Epidermal melanocyte (primary cell): ENCODE measurements around the gene CREB1.
"Not testable (repeated sequence)": the region's sequence is repeated elsewhere in the genome, so short reads cannot be mapped to it uniquely, and the experiment has no call there.

Experiments
- DNase-seq: peaks from one replicate; pipeline ENCODE4 v3.0.0; 2011; ENCODE audit warnings: low spot score; ENCODE audit not compliant: insufficient read length

Gene CREB1

GRCh38 chr2:207529330-207530159, at the start of gene CREB1:
Gene CREB1, plus strand, starts transcription at chr2:207529962. Its CDS starts 25,674 bp downstream, at chr2:207555636.
- DNase-seq: peak; percentile 87

- DNase-seq: no peak
These were observed 49.2 kb upstream of the CREB1 start for GRCh38 chr2:207480521-207481040.

GRCh38 chr2:207481924-207482323, 47.8 kb upstream of the CREB1 start:
- no peak for DNase-seq

- no peak for DNase-seq
These were observed 47.1 kb upstream of the CREB1 start for GRCh38 chr2:207482630-207483029.

DNA sequence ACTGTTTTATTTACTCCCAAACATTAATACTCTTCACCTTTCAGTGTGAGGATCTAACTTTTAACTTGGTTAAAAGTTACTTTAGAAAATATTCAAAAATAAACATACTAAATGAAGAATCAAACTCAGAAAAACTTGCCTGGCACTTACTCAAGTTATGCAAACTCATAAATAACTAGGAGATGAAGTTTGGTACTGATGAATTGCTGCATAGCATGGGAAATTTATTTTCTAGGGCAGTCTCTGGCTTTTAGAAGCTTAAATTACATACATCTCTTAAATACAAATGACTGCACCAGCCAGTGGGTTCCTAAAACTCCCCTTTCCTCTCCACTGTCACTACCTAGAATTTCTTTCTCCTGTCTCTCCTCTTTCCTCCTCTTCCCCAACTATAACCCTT, 46.7 kb upstream of the CREB1 start:
- DNase-seq: no peak

DNA sequence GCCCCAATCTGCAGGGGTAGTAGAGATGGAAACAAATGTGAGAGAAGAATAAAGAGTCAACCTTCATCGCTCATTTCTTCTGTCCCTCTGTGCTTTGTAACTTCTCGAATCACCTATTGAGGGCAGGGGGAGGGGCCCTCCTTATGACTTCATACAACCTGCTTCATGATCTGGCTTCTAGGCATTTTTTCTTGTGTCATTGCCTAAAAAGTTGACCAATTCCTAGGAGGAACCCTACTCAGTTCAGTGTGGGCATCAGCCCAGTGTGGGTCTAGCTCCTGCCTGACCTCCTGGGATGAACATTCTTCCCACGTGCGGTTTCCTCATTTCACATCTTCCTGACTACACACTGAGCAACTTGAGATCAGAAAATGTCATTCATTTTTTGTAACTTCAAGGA, 46.3 kb upstream of the CREB1 start:
- DNase-seq: no peak

DNA sequence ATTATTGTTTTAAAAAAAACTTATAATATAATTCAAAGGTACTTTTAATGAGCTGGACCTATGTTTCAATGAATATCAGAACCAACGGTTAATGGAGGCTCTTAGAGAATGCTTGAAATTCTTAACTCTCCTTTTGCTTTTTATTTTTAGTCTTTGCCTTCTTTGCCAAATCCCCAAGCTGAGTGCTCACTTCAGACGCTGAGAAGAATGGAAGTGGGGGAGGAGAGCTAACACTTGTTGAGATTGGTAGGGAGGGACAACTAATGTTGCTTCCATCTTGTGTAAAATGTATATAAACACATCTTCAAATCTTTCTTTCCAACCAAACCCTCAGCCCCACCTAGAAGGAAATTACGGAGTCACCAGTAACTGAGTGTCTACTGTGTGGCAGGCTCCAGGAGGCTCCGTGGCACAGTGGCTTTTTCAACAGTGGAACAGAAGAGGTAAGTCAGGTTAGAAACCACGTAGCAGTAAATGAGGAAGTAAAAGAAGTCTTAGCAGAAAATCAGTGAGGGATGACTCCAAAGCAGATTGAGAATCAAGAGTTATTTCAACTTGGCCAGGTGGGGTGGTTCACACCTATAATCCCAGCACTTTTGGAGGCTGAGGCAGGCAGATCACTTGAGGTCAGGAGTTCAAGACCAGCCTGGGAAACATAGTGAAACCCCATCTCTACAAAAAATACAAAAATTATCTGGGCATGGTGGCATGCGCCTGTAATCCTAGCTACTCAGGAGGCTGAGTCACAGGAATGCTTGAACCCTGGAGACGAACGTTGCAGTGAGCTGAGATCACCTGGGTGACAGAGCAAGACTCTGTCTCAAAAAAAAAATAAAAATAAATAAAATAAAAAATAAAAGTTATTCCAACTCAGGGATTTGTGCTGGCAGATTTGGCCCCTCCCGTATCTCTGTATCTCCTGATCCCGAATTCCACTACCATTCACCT, 45.0 kb upstream of the CREB1 start:
- DNase-seq: no peak

- DNase-seq: peak; percentile 48
These were observed 42.0 kb upstream of the CREB1 start for GRCh38 chr2:207487650-207488311.

DNA sequence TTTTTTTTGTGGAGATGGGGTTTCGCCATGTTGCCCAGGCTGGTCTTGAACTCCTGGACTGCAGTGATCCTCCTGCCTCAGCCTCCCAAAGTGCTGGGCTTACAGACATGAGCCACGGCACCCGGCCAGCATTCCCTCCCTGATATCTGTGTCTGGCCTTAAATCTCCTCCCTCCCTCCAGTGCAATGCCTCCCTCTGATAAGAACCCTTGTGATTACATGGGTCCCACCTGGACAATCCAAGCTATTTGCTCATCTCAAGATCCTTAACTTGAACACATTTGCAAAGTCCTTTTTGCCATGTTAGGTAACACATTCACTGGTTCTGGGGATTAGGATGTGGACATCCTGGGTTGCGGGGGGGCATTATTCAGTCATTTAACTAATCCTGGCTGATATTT, 40.5 kb upstream of the CREB1 start:
- no peak for DNase-seq

- no peak for DNase-seq
These were observed 39.3 kb upstream of the CREB1 start for GRCh38 chr2:207490441-207490840.

- DNase-seq: no peak
These were observed 38.7 kb upstream of the CREB1 start for GRCh38 chr2:207491086-207491485.

DNA sequence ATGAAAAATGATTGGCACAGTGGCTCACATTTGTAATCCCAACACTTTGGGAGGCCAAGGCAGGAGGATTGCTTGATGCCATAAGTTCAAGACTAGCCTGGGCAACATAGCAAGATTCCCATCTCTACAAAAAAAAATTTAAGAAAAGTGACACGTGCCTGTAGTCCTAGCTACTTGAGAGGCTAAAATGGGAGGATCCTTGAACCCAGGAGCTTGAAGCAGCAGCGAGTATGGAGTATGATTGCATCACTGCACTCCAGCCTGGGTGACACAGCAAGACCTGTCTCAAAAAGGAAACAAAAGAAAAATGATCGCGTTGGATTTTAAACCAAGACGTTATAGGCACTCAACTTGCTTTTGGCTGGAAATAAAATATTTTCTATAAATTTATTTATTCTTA, 37.8 kb upstream of the CREB1 start:
- DNase-seq: no peak

- no peak for DNase-seq
These were observed 37.3 kb upstream of the CREB1 start for GRCh38 chr2:207492461-207492860.

DNA sequence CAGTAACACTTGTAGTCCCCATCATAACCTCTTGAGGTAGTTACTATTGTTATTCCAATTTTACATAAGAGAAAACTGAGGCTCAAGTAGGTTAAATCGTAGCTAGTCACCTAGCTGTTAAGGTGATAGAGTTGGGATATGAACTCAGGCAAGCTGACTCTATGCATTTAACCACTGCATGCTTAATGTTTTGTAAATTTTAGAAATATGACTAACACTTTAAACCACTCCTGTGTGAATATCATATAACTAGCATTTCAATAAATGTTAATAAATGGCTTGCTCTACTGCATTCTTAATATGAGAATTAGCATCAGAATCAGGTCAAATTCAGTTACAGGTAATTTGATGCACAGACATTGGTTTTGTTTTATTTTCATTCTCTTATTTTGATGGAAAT, 35.6 kb upstream of the CREB1 start:
- no peak for DNase-seq

- DNase-seq: not testable (repeated sequence)
These were observed 32.8 kb upstream of the CREB1 start for GRCh38 chr2:207496936-207497335.

DNA sequence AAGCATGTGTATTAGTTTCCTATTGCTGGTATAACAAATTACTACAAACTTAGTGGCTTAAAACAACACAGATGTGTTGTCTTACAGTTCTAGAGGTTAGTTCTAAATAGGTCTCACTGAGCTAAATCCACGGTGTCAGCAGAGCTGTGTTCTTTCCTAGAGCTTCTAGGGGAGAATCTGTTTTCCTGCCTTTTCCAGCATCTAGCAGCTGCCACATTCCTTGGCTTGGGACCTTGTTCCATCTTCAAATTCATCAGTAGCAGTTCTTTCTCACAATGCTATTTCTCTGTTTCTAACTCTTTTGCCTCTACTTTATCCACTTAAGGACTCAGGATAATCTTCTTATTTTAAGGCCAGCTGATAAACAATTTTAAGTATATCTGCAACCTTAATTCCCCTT, 32.2 kb upstream of the CREB1 start:
- DNase-seq: no peak

DNA sequence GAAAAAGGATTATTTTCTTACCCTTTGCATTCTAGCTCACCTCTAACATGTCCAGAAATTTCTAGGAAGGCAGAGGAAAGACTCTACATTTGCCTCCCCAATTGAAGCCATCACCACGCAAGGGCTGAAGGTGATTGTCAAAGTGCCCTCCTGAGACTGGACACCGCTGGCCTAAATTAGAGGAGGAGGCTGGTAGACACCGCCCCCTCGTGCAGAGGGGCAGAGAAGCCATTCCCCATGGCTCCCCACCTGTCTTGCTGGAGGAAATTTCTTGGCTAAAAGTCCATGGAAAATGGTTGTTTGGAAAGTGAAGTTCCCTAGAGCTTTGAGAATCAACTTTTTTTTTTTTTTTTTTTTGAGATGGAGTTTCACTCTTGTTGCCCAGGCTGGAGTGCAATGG, 31.3 kb upstream of the CREB1 start:
- no peak for DNase-seq

GRCh38 chr2:207499114-207499513, 30.6 kb upstream of the CREB1 start:
- DNase-seq: no peak

- DNase-seq: no peak
These were observed 27.8 kb upstream of the CREB1 start for GRCh38 chr2:207501802-207502576.

GRCh38 chr2:207502577-207503198, 27.1 kb upstream of the CREB1 start:
- DNase-seq: no peak
